DOHH2 (cell line): ENCODE results near the gene ZNF302.

Experiments
- H3F3A ChIP-seq: fragments of 200-600 bp; sonication (generic), shearing (Covaris generic); 2 replicates; pipeline ENCODE4 v1.6.0; 2016; ENCODE audit warnings: antibody characterized with exemption, mild to moderate bottlenecking; ENCODE audit not compliant: control insufficient read depth, insufficient read depth
- H3K27ac ChIP-seq: fragments of 200-600 bp; sonication (generic); 2 replicates; pipeline ENCODE4 v1.5.1; 2014; ENCODE audit warnings: low read depth, mild to moderate bottlenecking, low read length, moderate library complexity
- H3K27me3 ChIP-seq: fragments of 200-600 bp; sonication (generic); 2 replicates; pipeline ENCODE4 v1.6.1; 2014; ENCODE audit warnings: mild to moderate bottlenecking, low read length, mixed read lengths; ENCODE audit not compliant: control insufficient read depth
- H3K36me3 ChIP-seq: fragments of 200-600 bp; sonication (generic); 2 replicates; pipeline ENCODE4 v1.6.1; 2014; ENCODE audit warnings: mild to moderate bottlenecking, low read length, moderate library complexity, mixed read lengths; ENCODE audit not compliant: control insufficient read depth
- H3K4me1 ChIP-seq: fragments of 200-600 bp; sonication (generic); 2 replicates; pipeline ENCODE4 v1.6.1; 2014; ENCODE audit warnings: mild to moderate bottlenecking, low read length, mixed read lengths; ENCODE audit not compliant: control insufficient read depth
- H3K4me2 ChIP-seq: fragments of 200-600 bp; sonication (generic); 2 replicates; pipeline ENCODE4 v1.6.0; 2014; ENCODE audit warnings: mild to moderate bottlenecking, low read length, moderate library complexity
- H3K4me3 ChIP-seq: fragments of 200-600 bp; sonication (generic); 2 replicates; pipeline ENCODE4 v1.5.1; 2014; ENCODE audit warnings: mild to moderate bottlenecking, low read length, mixed read lengths
- H3K79me2 ChIP-seq: fragments of 200-600 bp; sonication (generic); 2 replicates; pipeline ENCODE4 v1.6.1; 2014; ENCODE audit warnings: mild to moderate bottlenecking, low read length, mixed read lengths; ENCODE audit not compliant: control insufficient read depth
- H3K9me2 ChIP-seq: fragments of 200-600 bp; sonication (generic); replicated peaks from 2 replicates; pipeline ENCODE4 v1.6.1; 2014; ENCODE audit warnings: mild to moderate bottlenecking, low read length, mixed read lengths; ENCODE audit not compliant: control insufficient read depth
- H3K9me3 ChIP-seq: fragments of 200-600 bp; sonication (generic); 2 replicates; pipeline ENCODE4 v1.6.1; 2014; ENCODE audit warnings: antibody characterized with exemption, low read length, mixed read lengths; ENCODE audit not compliant: control insufficient read depth, insufficient read depth
- H4K20me1 ChIP-seq: fragments of 200-600 bp; sonication (generic); 2 replicates; pipeline ENCODE4 v1.6.0; 2014; ENCODE audit warnings: low read depth, mild to moderate bottlenecking, antibody characterized with exemption, low read length, moderate library complexity; ENCODE audit not compliant: control insufficient read depth, insufficient read depth
- CTCF ChIP-seq: fragments of 200-600 bp; sonication (generic); IDR thresholded peaks from one replicate; pipeline ENCODE4 v1.5.1; 2014; ENCODE audit warnings: antibody characterized with exemption, mild to moderate bottlenecking, low read depth, low read length; ENCODE audit not compliant: poor library complexity, severe bottlenecking
- EZH2phosphoT487 ChIP-seq: fragments of 200-600 bp; sonication (generic); IDR thresholded peaks from 2 replicates; pipeline ENCODE4 v1.6.1; 2017; ENCODE audit warnings: borderline replicate concordance, mild to moderate bottlenecking, antibody characterized with exemption, low read length, moderate library complexity, mixed read lengths

ZNF302 gene

GRCh38 chr19:34731019-34731829 lies 53.7 kb downstream of the ZNF302 start:
- H3K36me3 ChIP-seq: no peaks in the 10 kb centered on the region
- H4K20me1 ChIP-seq: no peaks in the 10 kb centered on the region
- H3K9me2 ChIP-seq: no peaks in the 10 kb centered on the region
- no peak overlapping the region for H3K4me3 ChIP-seq
- no peak overlapping the region for H3K4me2 ChIP-seq
- no peak overlapping the region for H3K27ac ChIP-seq
- H3K27me3 ChIP-seq: no peaks in the 10 kb centered on the region; the same call in 1 of the 2 replicates
- H3K79me2 ChIP-seq: peaks cover 2% of the 10 kb centered on the region; the same call in 1 of the 2 replicates
- H3F3A ChIP-seq: no peaks in the 10 kb centered on the region
- TF ChIP-seq CTCF (no peak), EZH2phosphoT487 (no peak)
- H3K9me3 ChIP-seq: no peaks in the 10 kb centered on the region
- peaks cover 16% of the 10 kb centered on the region for H3K4me1 ChIP-seq

- no peak overlapping the region for H3K4me3 ChIP-seq
- peaks cover 2% of the 10 kb centered on the region; the same call in 1 of the 2 replicates for H3K79me2 ChIP-seq
- H4K20me1 ChIP-seq: no peaks in the 10 kb centered on the region
- peaks cover 16% of the 10 kb centered on the region for H3K4me1 ChIP-seq
- H3K27ac ChIP-seq: no peak overlapping the region
- no peaks in the 10 kb centered on the region for H3F3A ChIP-seq
- no peaks in the 10 kb centered on the region for H3K9me3 ChIP-seq
- no peaks in the 10 kb centered on the region for H3K9me2 ChIP-seq
- no peaks in the 10 kb centered on the region for H3K27me3 ChIP-seq
- TF ChIP-seq CTCF (no peak), EZH2phosphoT487 (no peak)
- no peaks in the 10 kb centered on the region for H3K36me3 ChIP-seq
- no peak overlapping the region for H3K4me2 ChIP-seq
Observed at GRCh38 chr19:34731964-34732363, 54.5 kb downstream of the ZNF302 start.

GRCh38 chr19:34732612-34733211 lies 55.2 kb downstream of the ZNF302 start:
- peak overlapping the region; percentile 75 for H3K4me3 ChIP-seq
- H3K79me2 ChIP-seq: peaks cover 2% of the 10 kb centered on the region; the same call in 1 of the 2 replicates
- H3K27ac ChIP-seq: no peak overlapping the region
- no peaks in the 10 kb centered on the region for H3K27me3 ChIP-seq
- H3K36me3 ChIP-seq: no peaks in the 10 kb centered on the region
- no peaks in the 10 kb centered on the region for H3K9me2 ChIP-seq
- peak overlapping the region; percentile 73 for H3K4me2 ChIP-seq
- H3F3A ChIP-seq: no peaks in the 10 kb centered on the region
- no peaks in the 10 kb centered on the region for H3K9me3 ChIP-seq
- peaks cover 16% of the 10 kb centered on the region for H3K4me1 ChIP-seq
- no peaks in the 10 kb centered on the region for H4K20me1 ChIP-seq
- TF ChIP-seq CTCF (no peak), EZH2phosphoT487 (no peak)
